ENCODE results near the gene LRRC9.
"Not testable (repeated sequence)": the region's sequence is repeated elsewhere in the genome, so short reads cannot be mapped to it uniquely, and the experiment has no call there.

Gene LRRC9

DNA sequence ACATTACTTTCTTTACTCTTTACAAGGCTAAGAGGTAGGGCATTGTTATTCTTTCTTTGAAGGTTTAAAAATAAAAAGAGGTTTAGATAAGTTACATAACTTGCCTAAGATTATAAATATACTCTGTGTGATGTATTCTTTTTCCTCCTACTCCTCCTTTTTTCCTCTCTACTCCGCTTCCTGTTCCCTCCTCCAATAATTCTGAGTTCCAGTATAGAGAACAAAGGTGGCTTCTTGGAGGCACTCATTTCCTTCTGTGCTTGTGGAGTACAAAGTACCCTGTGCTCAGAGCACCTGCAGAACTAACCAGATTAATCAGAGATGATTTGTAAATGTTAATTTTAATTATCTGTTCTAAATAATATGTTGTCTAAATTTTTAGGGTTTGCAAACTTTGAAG is 11.3 kb downstream of the LRRC9 start:
- Histone ChIP-seq H3K4me3 (ENCODE audit: low read depth in 1 of 2, low read length in 1 of 2) (no peak overlapping the region), H3K36me3 (no peaks in the 10 kb centered on the region), H3K9me3 (no peaks in the 10 kb centered on the region), H3K4me1 (ENCODE audit: control insufficient read depth in 1 of 2, insufficient read depth in 1 of 2, low read depth in 1 of 2, low read length in 1 of 2) (no peaks in the 10 kb centered on the region), H3K27me3 (no peaks in the 10 kb centered on the region), H3K27ac (no peak overlapping the region)
- TF ChIP-seq, protein P1, sequence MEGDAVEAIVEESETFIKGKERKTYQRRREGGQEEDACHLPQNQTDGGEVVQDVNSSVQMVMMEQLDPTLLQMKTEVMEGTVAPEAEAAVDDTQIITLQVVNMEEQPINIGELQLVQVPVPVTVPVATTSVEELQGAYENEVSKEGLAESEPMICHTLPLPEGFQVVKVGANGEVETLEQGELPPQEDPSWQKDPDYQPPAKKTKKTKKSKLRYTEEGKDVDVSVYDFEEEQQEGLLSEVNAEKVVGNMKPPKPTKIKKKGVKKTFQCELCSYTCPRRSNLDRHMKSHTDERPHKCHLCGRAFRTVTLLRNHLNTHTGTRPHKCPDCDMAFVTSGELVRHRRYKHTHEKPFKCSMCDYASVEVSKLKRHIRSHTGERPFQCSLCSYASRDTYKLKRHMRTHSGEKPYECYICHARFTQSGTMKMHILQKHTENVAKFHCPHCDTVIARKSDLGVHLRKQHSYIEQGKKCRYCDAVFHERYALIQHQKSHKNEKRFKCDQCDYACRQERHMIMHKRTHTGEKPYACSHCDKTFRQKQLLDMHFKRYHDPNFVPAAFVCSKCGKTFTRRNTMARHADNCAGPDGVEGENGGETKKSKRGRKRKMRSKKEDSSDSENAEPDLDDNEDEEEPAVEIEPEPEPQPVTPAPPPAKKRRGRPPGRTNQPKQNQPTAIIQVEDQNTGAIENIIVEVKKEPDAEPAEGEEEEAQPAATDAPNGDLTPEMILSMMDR (IDR thresholded peaks at IDR 0.05) = no peak

DNA sequence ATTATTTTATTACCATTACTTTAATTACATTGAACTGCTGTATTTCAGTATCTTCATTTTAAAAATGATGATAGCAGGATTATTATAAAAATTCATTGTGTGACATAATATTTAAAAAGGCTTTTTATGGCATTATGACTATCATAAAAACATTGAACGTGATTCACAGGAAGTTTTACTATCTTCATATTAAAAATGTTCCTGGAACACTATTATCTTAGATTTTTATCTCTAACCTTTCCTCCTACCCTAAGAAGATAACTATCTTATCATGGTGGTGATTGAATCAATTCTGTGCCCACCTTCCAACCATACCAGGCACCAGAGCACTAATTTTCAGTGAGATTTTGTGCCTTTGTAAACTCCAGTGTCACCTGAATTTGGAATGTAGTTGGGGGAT is 16.2 kb downstream of the LRRC9 start:
- no peaks in the 10 kb centered on the region for H3K4me1 ChIP-seq (ENCODE audit: control insufficient read depth in 1 of 2, insufficient read depth in 1 of 2, low read depth in 1 of 2, low read length in 1 of 2)
- H3K36me3 ChIP-seq = no peaks in the 10 kb centered on the region
- no peaks in the 10 kb centered on the region for H3K9me3 ChIP-seq
- H3K27ac ChIP-seq = no peak overlapping the region
- no peaks in the 10 kb centered on the region for H3K27me3 ChIP-seq
- no peak overlapping the region for H3K4me3 ChIP-seq (ENCODE audit: low read depth in 1 of 2, low read length in 1 of 2)
- TF ChIP-seq, protein P1 (IDR thresholded peaks at IDR 0.05) = no peak

DNA sequence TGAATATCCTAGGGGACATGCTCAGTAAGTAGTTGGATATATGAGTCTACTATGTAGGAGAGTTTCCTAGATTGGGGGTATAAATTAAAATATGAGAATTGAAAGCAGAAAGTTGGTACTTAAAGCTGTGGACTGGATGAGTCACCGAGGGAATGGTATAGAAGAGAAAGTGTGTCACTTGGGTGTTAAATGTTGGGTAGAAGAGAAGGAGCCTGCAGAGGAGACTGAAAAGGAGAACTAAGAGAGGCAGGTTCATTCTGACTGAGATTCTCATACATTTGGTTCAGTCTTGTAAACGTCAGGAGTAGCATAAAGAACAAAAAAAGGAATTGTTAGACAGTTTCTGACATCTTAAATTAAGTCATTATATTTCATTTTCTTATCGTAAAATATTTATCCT is 19.9 kb downstream of the LRRC9 start:
- no peaks in the 10 kb centered on the region for H3K4me1 ChIP-seq (ENCODE audit: control insufficient read depth in 1 of 2, insufficient read depth in 1 of 2, low read depth in 1 of 2, low read length in 1 of 2)
- TF ChIP-seq, protein P1 (IDR thresholded peaks at IDR 0.05) = no peak
- no peaks in the 10 kb centered on the region for H3K36me3 ChIP-seq
- H3K27ac ChIP-seq = no peak overlapping the region
- no peaks in the 10 kb centered on the region for H3K9me3 ChIP-seq
- H3K4me3 ChIP-seq (ENCODE audit: low read depth in 1 of 2, low read length in 1 of 2) = no peak overlapping the region
- no peaks in the 10 kb centered on the region for H3K27me3 ChIP-seq

DNA sequence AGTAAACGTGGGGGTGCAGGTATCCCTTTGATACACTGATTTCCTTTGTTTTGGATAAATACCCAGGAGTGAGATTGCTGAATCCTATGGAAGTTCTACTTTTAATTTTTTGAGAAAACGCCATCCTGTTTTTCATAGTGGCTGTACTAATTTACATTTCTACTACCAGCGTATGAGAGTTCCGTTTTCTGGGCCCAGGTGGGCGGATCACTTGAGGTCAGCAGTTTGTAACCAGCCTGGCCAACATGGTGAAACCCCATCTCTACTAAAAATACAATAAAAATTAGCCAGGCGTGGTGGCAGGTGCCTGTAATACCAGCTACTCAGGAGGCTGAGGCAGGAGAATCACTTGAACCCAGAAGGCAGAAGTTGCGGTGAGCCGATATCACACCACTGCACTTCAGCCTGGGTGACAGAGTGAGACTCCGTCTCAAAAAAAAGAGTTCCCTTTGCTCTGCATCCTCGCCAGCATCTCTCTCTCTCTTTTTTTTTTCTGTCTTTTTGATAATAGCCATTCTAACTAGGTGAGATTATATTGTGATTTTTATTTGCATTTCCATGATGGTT is 22.4 kb downstream of the LRRC9 start:
- H3K4me1 ChIP-seq (ENCODE audit: control insufficient read depth in 1 of 2, insufficient read depth in 1 of 2, low read depth in 1 of 2, low read length in 1 of 2); H3K9me3 ChIP-seq; H3K27me3 ChIP-seq; H3K36me3 ChIP-seq; H3K27ac ChIP-seq; H3K4me3 ChIP-seq (ENCODE audit: low read depth in 1 of 2, low read length in 1 of 2): not testable (repeated sequence)

DNA sequence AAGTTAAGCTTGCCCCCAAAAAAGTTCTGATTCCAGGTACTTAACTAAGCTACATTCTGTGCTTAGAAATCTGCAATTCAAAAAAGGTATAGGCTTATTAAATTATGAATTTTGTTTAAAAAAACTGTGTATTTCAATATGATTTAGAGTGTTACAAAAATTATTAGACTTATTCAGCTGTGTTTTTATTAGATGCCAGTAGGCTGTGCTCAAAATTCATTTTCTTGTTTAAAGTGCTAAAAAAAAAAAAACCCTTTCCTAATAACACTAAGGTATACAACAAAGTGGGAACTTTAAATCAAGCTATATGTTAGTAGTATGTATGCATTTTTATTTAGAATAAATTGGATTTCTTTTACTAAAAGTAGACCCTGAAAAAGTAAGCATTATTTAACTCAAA is 25.0 kb downstream of the LRRC9 start:
- TF ChIP-seq, protein P1 (IDR thresholded peaks at IDR 0.05) = no peak
- no peak overlapping the region for H3K4me3 ChIP-seq (ENCODE audit: low read depth in 1 of 2, low read length in 1 of 2)
- H3K27me3 ChIP-seq = no peaks in the 10 kb centered on the region
- H3K9me3 ChIP-seq = no peaks in the 10 kb centered on the region
- no peaks in the 10 kb centered on the region for H3K36me3 ChIP-seq
- no peak overlapping the region for H3K27ac ChIP-seq
- no peaks in the 10 kb centered on the region for H3K4me1 ChIP-seq (ENCODE audit: control insufficient read depth in 1 of 2, insufficient read depth in 1 of 2, low read depth in 1 of 2, low read length in 1 of 2)

DNA sequence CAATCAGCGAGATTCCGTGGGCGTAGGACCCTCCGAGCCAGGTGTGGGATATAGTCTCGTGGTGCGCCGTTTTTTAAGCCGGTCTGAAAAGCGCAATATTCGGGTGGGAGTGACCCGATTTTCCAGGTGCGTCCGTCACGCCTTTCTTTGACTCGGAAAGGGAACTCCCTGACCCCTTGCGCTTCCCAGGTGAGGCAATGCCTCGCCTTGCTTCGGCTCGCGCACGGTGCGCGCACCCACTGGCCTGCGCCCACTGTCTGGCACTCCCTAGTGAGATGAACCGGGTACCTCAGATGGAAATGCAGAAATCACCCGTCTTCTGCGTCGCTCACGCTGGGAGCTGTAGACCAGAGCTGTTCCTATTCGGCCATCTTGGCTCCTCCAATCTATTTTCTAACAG is 32.2 kb downstream of the LRRC9 start:
- not testable (repeated sequence) for H3K4me3 ChIP-seq (ENCODE audit: low read depth in 1 of 2, low read length in 1 of 2); H3K4me1 ChIP-seq (ENCODE audit: control insufficient read depth in 1 of 2, insufficient read depth in 1 of 2, low read depth in 1 of 2, low read length in 1 of 2); H3K27ac ChIP-seq; H3K9me3 ChIP-seq; H3K36me3 ChIP-seq; H3K27me3 ChIP-seq

DNA sequence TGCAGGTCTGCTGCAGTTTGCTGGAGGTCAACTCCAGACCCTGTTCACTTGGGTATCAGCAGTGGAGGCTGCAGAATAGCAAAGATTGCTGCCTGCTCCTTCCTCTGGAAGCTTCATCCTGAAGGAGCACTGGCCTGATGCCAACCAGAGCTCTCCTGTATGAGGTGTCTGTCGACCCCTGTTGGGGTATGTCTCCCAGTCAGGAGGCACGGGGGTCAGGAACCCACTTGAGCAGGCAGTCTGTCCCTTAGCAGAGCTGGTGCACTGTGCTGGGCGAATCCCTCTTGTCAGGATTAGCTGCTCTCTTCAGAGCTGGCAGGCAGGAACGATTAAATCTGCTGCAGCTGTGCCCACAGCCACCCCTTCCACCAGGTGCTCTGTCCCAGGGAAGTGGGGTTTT is 37.9 kb downstream of the LRRC9 start:
- not testable (repeated sequence) for H3K4me3 ChIP-seq (ENCODE audit: low read depth in 1 of 2, low read length in 1 of 2); H3K4me1 ChIP-seq (ENCODE audit: control insufficient read depth in 1 of 2, insufficient read depth in 1 of 2, low read depth in 1 of 2, low read length in 1 of 2); H3K36me3 ChIP-seq; H3K27me3 ChIP-seq; H3K27ac ChIP-seq; H3K9me3 ChIP-seq

All from neutrophil (primary cell).